ENCODE measurements around the gene ABCC10. TPM values are rescaled to one million over a fixed set of nuclear protein-coding genes. Genes with fewer than 3 reads are reported as not detected.

ABCC10 gene
- total and polyA plus RNA-seq, 11 donors = 6.4 to 19.6 (median 10.3) TPM

GRCh38 chr6:43493833-43494232 lies 66.5 kb downstream of the ABCC10 start:
- intact Hi-C loops (cut with DNase I) = loop anchor here in 2 of 10 donors (2.0 to 10.0 kb wide), 2 partner anchors 39 to 109 kb away; partner anchors contain the start of gene DLK2 (in 1 of the 2)
- Histone ChIP-seq H3K9me3 (no peaks in the 10 kb centered on the region), H3K4me1 (peaks cover 0 to 58% (median 35%) of the 10 kb centered on the region in 12 donors), H3K36me3 (peaks cover 0 to 15% (median 10%) of the 10 kb centered on the region in 9 donors), H3K27ac (peak overlapping the region in 5 of 12 donors; percentile 14 to 86 (median 71)), H3K4me3 (no peak overlapping the region), H3K27me3 (no peaks in the 10 kb centered on the region)
- no peak for DNase-seq
- 68 to 76% (median 70%) methylated on average over 7 of the region's 7 CpGs for WGBS, 4 donors
- ATAC-seq = no peak
- TF ChIP-seq CTCF (IDR thresholded peaks at IDR 0.05) = no peak
- TF ChIP-seq POLR2A (IDR thresholded peaks at IDR 0.05) = no peak

- 92 to 97% (median 93%) methylated on average over 6 of the region's 6 CpGs for WGBS, 4 donors
- TF ChIP-seq POLR2A (IDR thresholded peaks at IDR 0.05) (no peak), CTCF (IDR thresholded peaks at IDR 0.05) (no peak)
- intact Hi-C loops (cut with DNase I) = loop anchor here in 2 of 10 donors (2.0 to 10.0 kb wide), 2 partner anchors 40 to 110 kb away; partner anchors contain the start of gene DLK2 (in 1 of the 2)
- ATAC-seq (no peak), DNase-seq (no peak)
- H3K4me1 ChIP-seq = peaks cover 0 to 62% (median 37%) of the 10 kb centered on the region in 12 donors
- no peaks in the 10 kb centered on the region for H3K9me3 ChIP-seq
- H3K36me3 ChIP-seq = peaks cover 0 to 20% (median 15%) of the 10 kb centered on the region in 9 donors
- H3K4me3 ChIP-seq = no peak overlapping the region
- H3K27ac ChIP-seq = peak overlapping the region in 3 of 12 donors; percentile 14 to 86 (median 75)
- no peaks in the 10 kb centered on the region for H3K27me3 ChIP-seq
These were observed 67.0 kb downstream of the ABCC10 start for GRCh38 chr6:43494321-43494720.

- Histone ChIP-seq H3K9me3 (no peaks in the 10 kb centered on the region), H3K27me3 (no peaks in the 10 kb centered on the region), H3K36me3 (peaks cover 0 to 24% (median 18%) of the 10 kb centered on the region in 9 donors), H3K4me1 (peaks cover 0 to 62% (median 38%) of the 10 kb centered on the region in 12 donors), H3K27ac (no peak overlapping the region), H3K4me3 (no peak overlapping the region)
- DNase-seq (no peak), ATAC-seq (no peak)
- intact Hi-C loops (cut with DNase I) = loop anchor here in 4 of 10 donors (1.0 to 10.0 kb wide), 4 partner anchors 37 to 110 kb away; partner anchors contain the start of gene DLK2 (in 1 of the 4)
- TF ChIP-seq POLR2A (IDR thresholded peaks at IDR 0.05) (no peak), CTCF (IDR thresholded peaks at IDR 0.05) (no peak)
- 91 to 98% (median 97%) methylated on average over 3 to 4 of the region's 4 CpGs for WGBS, 4 donors
These were observed 67.4 kb downstream of the ABCC10 start for GRCh38 chr6:43494766-43495165.

- Histone ChIP-seq H3K4me3 (no peak overlapping the region), H3K4me1 (peaks cover 0 to 62% (median 42%) of the 10 kb centered on the region in 12 donors), H3K9me3 (no peaks in the 10 kb centered on the region), H3K36me3 (peaks cover 0 to 31% (median 25%) of the 10 kb centered on the region in 9 donors), H3K27me3 (no peaks in the 10 kb centered on the region), H3K27ac (peak overlapping the region in 1 of 12 donors; percentile 35)
- peak in 5 of 12 donors; percentile 13 to 23 (median 14) for TF ChIP-seq CTCF (IDR thresholded peaks at IDR 0.05)
- TF ChIP-seq POLR2A (IDR thresholded peaks at IDR 0.05) = no peak
- intact Hi-C loops (cut with DNase I) = loop anchor here in 4 of 10 donors (1.0 to 10.0 kb wide), 4 partner anchors 38 to 111 kb away; partner anchors contain the start of gene DLK2 (in 1 of the 4)
- WGBS, 4 donors = 62 to 78% (median 70%) methylated on average over 3 to 4 of the region's 4 CpGs
- ATAC-seq = no peak
- DNase-seq = no peak
These were observed 68.1 kb downstream of the ABCC10 start for GRCh38 chr6:43495409-43495941.

Data from heart left ventricle (tissue), 16 donors.